HFFc6 (cell line): ENCODE measurements around the gene CYP2C19. TPM values are rescaled to one million over a fixed set of nuclear protein-coding genes. Genes with fewer than 3 reads are reported as not detected.

ENCODE experiments used
- DNase-seq: peaks from one replicate; pipeline ENCODE4 v3.0.0-alpha.2; 2018
- H3K27ac Mint-ChIP-seq: 2 replicates; pipeline ENCODE4 v1.8.0; 2020; ENCODE audit warnings: mild to moderate bottlenecking, mixed read lengths
- H3K27me3 Mint-ChIP-seq: 2 replicates; pipeline ENCODE4 v1.8.0; 2021; ENCODE audit warnings: mild to moderate bottlenecking, moderate library complexity, mixed read lengths; ENCODE audit not compliant: insufficient read depth
- H3K36me3 Mint-ChIP-seq: 2 replicates; pipeline ENCODE4 v1.8.0; 2021; ENCODE audit warnings: low read depth, mixed read lengths
- H3K4me1 Mint-ChIP-seq: 2 replicates; pipeline ENCODE4 v1.8.0; 2020; ENCODE audit warnings: low read depth, mixed read lengths
- H3K4me3 Mint-ChIP-seq: 2 replicates; pipeline ENCODE4 v1.8.0; 2020; ENCODE audit warnings: mild to moderate bottlenecking, moderate library complexity, mixed read lengths
- H3K9me3 Mint-ChIP-seq: 2 replicates; pipeline ENCODE4 v1.8.0; 2020; ENCODE audit warnings: mild to moderate bottlenecking, mixed read lengths
- CTCF ChIP-seq: fragments of 200-600 bp; sonication (generic); IDR thresholded peaks from 2 replicates; pipeline ENCODE4 v1.5.0; 2021; ENCODE audit warnings: antibody characterized with exemption, mild to moderate bottlenecking
- long read RNA-seq: library from polyadenylated mRNA; unstranded; transcript quantifications from one replicate; pipeline ENCODE4 v2.0.0, GENCODE V29; 2019
- total RNA-seq, 6 experiments: library from RNA; stranded (reverse); fragmentation: NEBNext Ultra II Directional; extraction: Animal tissue kit (Norgen Biotek cat#: 25700); gene quantifications; 2 replicates in 1 of 6; 3 replicates in 5 of 6; pipeline ENCODE4 v1.2.3, GENCODE V29; 2021

CYP2C19 gene
- not detected for total RNA-seq
- long read RNA-seq = 0 reads

- no peaks in the 10 kb centered on the region; the same call in 1 of the 2 replicates for H3K27me3 Mint-ChIP-seq
- H3K36me3 Mint-ChIP-seq = no peaks in the 10 kb centered on the region
- no peaks in the 10 kb centered on the region for H3K4me1 Mint-ChIP-seq
- H3K4me3 Mint-ChIP-seq = no peak within 1 kb of the TSS
- H3K9me3 Mint-ChIP-seq = peaks cover 29% of the 10 kb centered on the region
- no peak for DNase-seq
- TF ChIP-seq CTCF = no peak
- H3K27ac Mint-ChIP-seq = no peak within 1 kb of the TSS
Observed at GRCh38 chr10:94762393-94762792, at the start of gene CYP2C19. Gene CYP2C19 (plus strand): TSS chr10:94762681. CDS start chr10:94762706, 25 bp downstream.

- peaks cover 22% of the 10 kb centered on the region for H3K9me3 Mint-ChIP-seq
- H3K4me1 Mint-ChIP-seq = no peaks in the 10 kb centered on the region
- H3K4me3 Mint-ChIP-seq = no peak overlapping the region
- no peak for TF ChIP-seq CTCF
- DNase-seq = no peak
- no peak overlapping the region for H3K27ac Mint-ChIP-seq
- no peaks in the 10 kb centered on the region; the same call in 1 of the 2 replicates for H3K27me3 Mint-ChIP-seq
- H3K36me3 Mint-ChIP-seq = no peaks in the 10 kb centered on the region
Observed at GRCh38 chr10:94725871-94726270, 36.6 kb upstream of the CYP2C19 start.

- no peak for TF ChIP-seq CTCF
- peaks cover 2% of the 10 kb centered on the region; the same call in 1 of the 2 replicates for H3K27me3 Mint-ChIP-seq
- no peaks in the 10 kb centered on the region for H3K36me3 Mint-ChIP-seq
- H3K4me3 Mint-ChIP-seq = no peak overlapping the region
- H3K4me1 Mint-ChIP-seq = no peaks in the 10 kb centered on the region
- no peak for DNase-seq
- H3K27ac Mint-ChIP-seq = no peak overlapping the region
- peaks cover 12% of the 10 kb centered on the region for H3K9me3 Mint-ChIP-seq
Observed at GRCh38 chr10:94735197-94735596, 27.3 kb upstream of the CYP2C19 start.

- Mint-ChIP-seq H3K4me1 (no peaks in the 10 kb centered on the region), H3K27ac (no peak overlapping the region), H3K36me3 (no peaks in the 10 kb centered on the region), H3K4me3 (no peak overlapping the region), H3K27me3 (peaks cover 2% of the 10 kb centered on the region; the same call in 1 of the 2 replicates), H3K9me3 (peaks cover 37% of the 10 kb centered on the region)
- TF ChIP-seq CTCF = no peak
- DNase-seq = no peak
Observed at GRCh38 chr10:94738588-94738987, 23.9 kb upstream of the CYP2C19 start.

- H3K27ac Mint-ChIP-seq = no peak overlapping the region
Observed at GRCh38 chr10:94747137-94747536, 15.3 kb upstream of the CYP2C19 start.

More at GRCh38 chr10:94747137-94747536, 15.3 kb upstream of the CYP2C19 start:
- no peaks in the 10 kb centered on the region for H3K4me1 Mint-ChIP-seq
- no peaks in the 10 kb centered on the region for H3K27me3 Mint-ChIP-seq
- no peak for DNase-seq
- H3K36me3 Mint-ChIP-seq = 0 out of 2 replicates have a peak, but pooled peaks cover 4% of the 10 kb centered on the region
- peaks cover 73% of the 10 kb centered on the region for H3K9me3 Mint-ChIP-seq
- H3K4me3 Mint-ChIP-seq = no peak overlapping the region
- no peak for TF ChIP-seq CTCF
